Measurements from ENCODE around the gene PSMA5. TPM values are rescaled to one million over a fixed set of nuclear protein-coding genes. Genes with fewer than 3 reads are reported as not detected.

Gene PSMA5
- total and polyA plus RNA-seq, 3 experiments from 2014 or later: 120 to 238 (median 207) TPM

DNA sequence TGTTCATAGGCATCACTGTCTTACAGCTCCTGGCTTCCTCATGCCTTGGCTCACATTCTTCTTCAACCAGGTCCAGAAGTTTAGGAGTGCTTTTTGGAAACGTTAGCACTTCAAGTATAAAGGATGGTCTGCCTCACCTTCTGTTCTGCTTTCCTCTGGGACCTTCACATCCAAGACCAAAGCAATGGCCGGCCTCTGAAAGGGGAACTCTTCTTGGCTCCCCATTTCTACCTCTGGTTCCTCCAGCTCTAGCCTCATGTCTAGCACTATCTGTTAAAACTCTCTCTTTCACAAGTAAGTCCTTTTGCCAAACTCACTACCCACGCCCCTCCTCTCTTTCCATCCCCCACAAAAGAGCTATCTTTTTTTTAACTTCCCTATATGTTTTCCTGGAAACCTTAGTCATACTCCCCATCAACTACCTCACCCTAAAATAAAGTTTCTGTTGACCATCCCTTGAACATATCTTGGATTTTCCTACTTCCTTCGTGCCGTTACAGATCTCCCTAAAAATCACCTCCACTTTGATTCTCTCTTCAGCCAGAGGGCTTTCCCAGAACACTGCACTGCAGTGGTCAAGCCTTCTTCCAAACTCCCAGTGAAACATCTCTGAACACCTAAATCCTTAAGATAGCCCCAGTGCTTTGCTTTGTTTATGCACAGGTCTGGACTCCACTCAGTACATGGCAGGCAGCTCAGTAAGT, 36.5 kb downstream of the PSMA5 start:
- H3K4me1 Mint-ChIP-seq: no peaks in the 10 kb centered on the region
- no peaks in the 10 kb centered on the region for H3K9me3 ChIP-seq (ENCODE audit: low read length)
- peak overlapping the region; percentile 71 for H3K27ac ChIP-seq (ENCODE audit: low read depth, low read length)
- H3K4me3 Mint-ChIP-seq: no peak overlapping the region
- H3K27me3 ChIP-seq (ENCODE audit: insufficient read depth, low read length, poor library complexity, severe bottlenecking): peaks cover 3% of the 10 kb centered on the region
- no peak overlapping the region for H3K4me3 ChIP-seq (ENCODE audit: low read length)
- ChIA-PET POLR2A (no interaction called here), CTCF (interaction anchor here (0.9 to 1.3 kb wide), 3 partner anchors 9 to 112 kb away, joined by 3 to 4 read pairs (median 3); no protein-coding TSS in a partner anchor)
- no peak for DNase-seq
- no peaks in the 10 kb centered on the region for H3K4me1 ChIP-seq (ENCODE audit: insufficient read depth, low read length)
- no peaks in the 10 kb centered on the region for H3K9me3 Mint-ChIP-seq
- H3K36me3 ChIP-seq (ENCODE audit: insufficient read depth, low read length): no peaks in the 10 kb centered on the region
- H3K36me3 Mint-ChIP-seq: no peaks in the 10 kb centered on the region
- peaks cover 7 to 46% of the 10 kb centered on the region in 2 donors for H3K27me3 Mint-ChIP-seq
- H3K27ac Mint-ChIP-seq: no peak overlapping the region

DNA sequence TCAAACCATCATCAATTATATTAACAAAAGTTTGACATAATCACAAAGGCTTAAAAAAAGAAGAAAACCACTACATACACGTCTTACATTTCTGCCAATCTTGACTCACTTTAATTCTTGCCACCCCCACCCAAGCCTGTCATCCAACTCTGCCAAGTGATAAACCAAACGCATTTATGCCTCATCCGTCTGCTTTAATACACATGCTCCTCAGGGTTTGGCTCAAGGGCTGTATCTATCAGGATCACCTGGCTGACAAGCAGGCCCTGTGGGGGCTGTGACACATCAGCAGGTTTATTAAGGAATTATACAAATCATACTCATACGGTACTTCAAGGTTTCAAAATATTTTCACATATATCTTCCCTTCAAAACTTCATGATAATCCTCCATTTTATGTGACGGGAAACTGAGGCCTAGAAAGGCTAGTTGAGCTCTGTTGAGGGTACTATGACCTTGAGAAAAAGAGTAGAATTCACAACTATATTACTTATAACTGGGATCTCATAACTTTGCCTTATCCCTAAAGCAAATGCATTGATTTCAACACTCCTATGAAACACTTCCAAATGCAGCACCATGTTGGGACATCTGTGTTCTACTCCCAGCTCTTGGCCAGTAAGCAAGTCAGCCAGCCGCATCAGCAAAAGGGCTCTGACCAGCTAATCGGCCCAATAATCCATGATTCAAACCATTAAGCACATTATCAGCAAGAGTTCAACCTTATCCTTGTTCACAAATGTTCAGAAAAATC, 37.2 kb downstream of the PSMA5 start:
- H3K4me3 ChIP-seq (ENCODE audit: low read length): no peak overlapping the region
- no peaks in the 10 kb centered on the region for H3K9me3 Mint-ChIP-seq
- H3K27ac Mint-ChIP-seq: peak overlapping the region in 1 of 8 donors; percentile 9
- DNase-seq: no peak
- no peaks in the 10 kb centered on the region for H3K4me1 ChIP-seq (ENCODE audit: insufficient read depth, low read length)
- H3K27ac ChIP-seq (ENCODE audit: low read depth, low read length): peak overlapping the region; percentile 71
- ChIA-PET POLR2A (no interaction called here), CTCF (interaction anchor here (1.2 to 1.3 kb wide), 2 partner anchors 10 to 111 kb away, joined by 3 to 4 read pairs; no protein-coding TSS in a partner anchor)
- H3K9me3 ChIP-seq (ENCODE audit: low read length): no peaks in the 10 kb centered on the region
- no peaks in the 10 kb centered on the region for H3K27me3 ChIP-seq (ENCODE audit: insufficient read depth, low read length, poor library complexity, severe bottlenecking)
- H3K4me1 Mint-ChIP-seq: no peaks in the 10 kb centered on the region
- H3K36me3 Mint-ChIP-seq: no peaks in the 10 kb centered on the region
- H3K4me3 Mint-ChIP-seq: no peak overlapping the region
- no peaks in the 10 kb centered on the region for H3K36me3 ChIP-seq (ENCODE audit: insufficient read depth, low read length)
- peaks cover 5 to 38% of the 10 kb centered on the region in 2 donors for H3K27me3 Mint-ChIP-seq

DNA sequence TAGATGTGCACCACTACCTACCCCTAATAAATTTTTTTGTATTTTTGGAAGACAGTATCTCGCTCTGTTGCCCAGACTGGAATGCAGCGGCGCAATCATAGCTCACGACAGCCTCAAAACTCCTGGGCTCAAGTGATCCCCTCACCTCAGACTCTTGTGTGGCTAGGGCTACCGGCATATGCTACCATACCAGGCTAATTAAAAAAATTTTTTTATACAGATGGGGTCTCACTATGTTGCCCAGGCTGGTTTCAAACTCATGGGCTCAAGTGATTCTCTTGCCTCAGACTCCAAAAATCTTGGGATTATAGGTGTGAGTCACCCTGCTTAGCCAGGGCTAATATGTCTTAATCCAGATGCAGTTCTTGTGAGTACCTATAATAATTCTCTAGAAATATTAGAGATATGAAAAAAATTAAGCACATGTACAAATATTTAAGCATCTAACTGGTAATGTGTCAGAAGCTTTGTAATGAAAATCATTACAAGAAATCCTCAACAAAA, 38.0 kb downstream of the PSMA5 start:
- no peaks in the 10 kb centered on the region for H3K4me1 ChIP-seq (ENCODE audit: insufficient read depth, low read length)
- Mint-ChIP-seq H3K4me1 (no peaks in the 10 kb centered on the region), H3K27ac (no peak overlapping the region), H3K27me3 (peaks cover 5 to 33% of the 10 kb centered on the region in 2 donors), H3K9me3 (no peaks in the 10 kb centered on the region), H3K4me3 (no peak overlapping the region), H3K36me3 (no peaks in the 10 kb centered on the region)
- no peaks in the 10 kb centered on the region for H3K9me3 ChIP-seq (ENCODE audit: low read length)
- ChIA-PET CTCF (no interaction called here), POLR2A (no interaction called here)
- H3K36me3 ChIP-seq (ENCODE audit: insufficient read depth, low read length): no peaks in the 10 kb centered on the region
- H3K27ac ChIP-seq (ENCODE audit: low read depth, low read length): peak overlapping the region; percentile 47
- no peak for DNase-seq
- H3K4me3 ChIP-seq (ENCODE audit: low read length): no peak overlapping the region
- no peaks in the 10 kb centered on the region for H3K27me3 ChIP-seq (ENCODE audit: insufficient read depth, low read length, poor library complexity, severe bottlenecking)

DNA sequence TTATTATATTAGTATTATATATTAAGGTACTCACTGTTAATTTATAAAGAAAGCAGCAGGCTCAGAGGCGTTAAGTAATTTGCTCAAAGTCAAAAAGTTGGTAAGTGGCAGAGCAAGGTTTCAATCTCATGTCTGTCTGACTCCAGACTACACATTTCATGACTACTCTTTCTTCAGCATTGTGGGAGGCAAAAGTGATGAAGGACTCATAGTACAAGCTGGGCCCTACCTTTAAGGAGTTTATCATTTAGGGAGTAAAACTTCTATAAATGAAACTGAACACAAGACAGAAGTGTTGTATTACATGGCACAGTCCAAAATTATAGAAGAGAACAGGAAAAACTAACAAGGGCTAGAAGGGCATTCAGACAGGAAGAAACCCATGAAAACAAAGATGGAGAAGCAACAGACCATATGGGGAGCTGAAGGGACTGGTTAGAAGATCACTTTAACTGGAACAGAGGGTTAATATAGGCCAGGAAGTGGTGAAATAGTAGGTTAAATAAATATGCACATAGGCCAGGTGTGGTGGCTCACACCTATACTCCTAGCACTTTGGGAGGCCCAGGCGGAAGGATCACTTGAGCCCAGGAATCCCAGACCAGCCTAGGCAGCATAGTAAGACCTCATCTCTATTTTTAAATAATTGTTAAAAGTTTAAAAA, 40.1 kb downstream of the PSMA5 start:
- ChIA-PET POLR2A (no interaction called here), CTCF (interaction anchor here (1.2 kb wide), 1 partner anchor 109 kb away, joined by 4 read pairs; no protein-coding TSS in a partner anchor)
- Mint-ChIP-seq H3K9me3 (no peaks in the 10 kb centered on the region), H3K27ac (no peak overlapping the region), H3K4me1 (no peaks in the 10 kb centered on the region), H3K27me3 (peaks cover 5 to 20% of the 10 kb centered on the region in 2 donors), H3K4me3 (no peak overlapping the region), H3K36me3 (no peaks in the 10 kb centered on the region)
- no peak overlapping the region for H3K4me3 ChIP-seq (ENCODE audit: low read length)
- H3K27ac ChIP-seq (ENCODE audit: low read depth, low read length): no peak overlapping the region
- H3K36me3 ChIP-seq (ENCODE audit: insufficient read depth, low read length): no peaks in the 10 kb centered on the region
- H3K4me1 ChIP-seq (ENCODE audit: insufficient read depth, low read length): no peaks in the 10 kb centered on the region
- H3K9me3 ChIP-seq (ENCODE audit: low read length): no peaks in the 10 kb centered on the region
- no peak for DNase-seq
- H3K27me3 ChIP-seq (ENCODE audit: insufficient read depth, low read length, poor library complexity, severe bottlenecking): no peaks in the 10 kb centered on the region

DNA sequence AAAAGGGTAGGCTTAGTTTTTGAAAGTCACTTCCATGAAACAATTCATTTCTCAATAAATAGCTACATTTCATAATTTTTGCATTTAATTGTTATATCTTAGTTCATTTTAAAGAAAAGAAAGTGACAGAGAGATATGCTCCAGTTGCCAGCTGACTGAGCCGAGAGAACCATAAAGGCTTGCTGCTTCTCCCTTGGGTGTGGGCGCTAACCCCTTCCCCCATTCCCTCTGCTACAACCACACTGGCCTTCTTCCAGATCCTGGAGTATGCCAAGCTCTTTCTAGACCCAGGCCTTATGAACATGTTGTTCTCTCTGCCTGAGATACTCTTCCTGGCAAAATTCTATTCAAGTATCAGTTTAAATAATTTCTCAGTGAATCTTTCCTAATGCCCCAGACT, 40.8 kb downstream of the PSMA5 start:
- no peak for DNase-seq
- H3K4me1 Mint-ChIP-seq: no peaks in the 10 kb centered on the region
- no peaks in the 10 kb centered on the region for H3K36me3 Mint-ChIP-seq
- H3K4me3 Mint-ChIP-seq: no peak overlapping the region
- H3K27ac Mint-ChIP-seq: no peak overlapping the region
- no peak overlapping the region for H3K27ac ChIP-seq (ENCODE audit: low read depth, low read length)
- POLR2A ChIA-PET: no interaction called here
- no peak overlapping the region for H3K4me3 ChIP-seq (ENCODE audit: low read length)
- H3K36me3 ChIP-seq (ENCODE audit: insufficient read depth, low read length): no peaks in the 10 kb centered on the region
- H3K27me3 ChIP-seq (ENCODE audit: insufficient read depth, low read length, poor library complexity, severe bottlenecking): no peaks in the 10 kb centered on the region
- no peaks in the 10 kb centered on the region for H3K9me3 Mint-ChIP-seq
- no peaks in the 10 kb centered on the region for H3K4me1 ChIP-seq (ENCODE audit: insufficient read depth, low read length)
- CTCF ChIA-PET: no interaction called here
- no peaks in the 10 kb centered on the region for H3K9me3 ChIP-seq (ENCODE audit: low read length)
- H3K27me3 Mint-ChIP-seq: peaks cover 5 to 16% of the 10 kb centered on the region in 2 donors

DNA sequence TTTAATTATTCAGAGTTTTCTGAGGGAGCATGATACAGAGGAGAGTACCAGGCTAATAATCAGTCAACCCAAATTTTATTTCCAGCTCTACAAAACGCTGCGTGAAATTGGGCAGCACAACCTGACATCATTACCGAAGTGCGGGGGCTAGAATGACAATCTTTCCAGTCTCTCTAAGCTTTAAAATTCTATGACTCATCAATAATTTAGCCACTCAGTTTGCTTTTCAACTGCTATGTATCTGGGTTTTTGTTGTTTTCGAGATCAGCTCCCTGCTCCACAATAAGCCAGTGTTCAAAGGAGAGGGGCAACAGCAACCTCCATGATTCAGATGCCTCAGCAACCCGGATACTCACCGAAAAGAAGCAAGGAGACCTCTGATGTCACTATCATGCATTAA, 42.4 kb downstream of the PSMA5 start:
- no peaks in the 10 kb centered on the region for H3K4me1 Mint-ChIP-seq
- H3K27ac ChIP-seq (ENCODE audit: low read depth, low read length): peak overlapping the region; percentile 32
- no peak overlapping the region for H3K27ac Mint-ChIP-seq

DNA sequence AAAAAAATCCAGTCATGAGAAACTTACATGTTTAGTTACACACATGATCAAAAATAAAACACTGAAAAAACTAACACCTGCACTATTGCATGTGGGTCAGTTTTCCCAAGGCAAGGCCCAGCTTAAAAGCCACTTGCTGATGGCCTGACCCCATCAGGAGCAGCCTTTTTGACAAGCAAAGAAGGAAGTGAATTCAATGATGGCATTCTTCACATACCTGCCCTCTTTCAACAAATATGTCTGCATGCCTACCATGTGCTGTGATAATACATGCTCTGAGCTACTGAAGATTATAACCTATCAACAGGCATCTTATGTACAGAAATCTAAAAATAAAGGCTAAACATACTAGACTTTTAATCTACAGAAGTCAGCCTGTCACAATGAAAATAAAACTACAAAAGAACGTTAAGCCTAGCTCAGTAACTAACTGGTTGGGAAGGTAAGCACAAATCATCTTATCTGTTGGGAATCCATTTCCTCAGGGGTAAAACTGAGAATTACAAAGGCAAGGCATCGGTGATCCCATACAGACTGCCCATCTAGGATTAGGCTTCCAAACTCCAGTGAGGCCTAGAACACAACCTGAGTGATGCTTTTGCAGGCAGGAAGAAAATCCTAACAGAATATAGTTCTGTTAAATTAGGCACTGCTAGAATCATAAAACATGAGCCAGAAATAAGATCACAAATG, 43.0 kb downstream of the PSMA5 start:
- Mint-ChIP-seq H3K9me3 (no peaks in the 10 kb centered on the region), H3K27ac (no peak overlapping the region), H3K36me3 (no peaks in the 10 kb centered on the region), H3K4me1 (no peaks in the 10 kb centered on the region), H3K4me3 (no peak overlapping the region), H3K27me3 (peaks cover 3 to 4% of the 10 kb centered on the region in 2 donors)
- Histone ChIP-seq H3K27ac (ENCODE audit: low read depth, low read length) (peak overlapping the region; percentile 32), H3K27me3 (ENCODE audit: insufficient read depth, low read length, poor library complexity, severe bottlenecking) (no peaks in the 10 kb centered on the region), H3K4me1 (ENCODE audit: insufficient read depth, low read length) (no peaks in the 10 kb centered on the region), H3K36me3 (ENCODE audit: insufficient read depth, low read length) (no peaks in the 10 kb centered on the region), H3K9me3 (ENCODE audit: low read length) (no peaks in the 10 kb centered on the region), H3K4me3 (ENCODE audit: low read length) (no peak overlapping the region)
- CTCF ChIA-PET: no interaction called here
- POLR2A ChIA-PET: no interaction called here
- no peak for DNase-seq

More for the DNA sequence above, 42.4 kb downstream of the PSMA5 start:
- H3K9me3 Mint-ChIP-seq: no peaks in the 10 kb centered on the region
- ChIA-PET CTCF (no interaction called here), POLR2A (no interaction called here)
- no peaks in the 10 kb centered on the region for H3K36me3 Mint-ChIP-seq
- no peaks in the 10 kb centered on the region for H3K4me1 ChIP-seq (ENCODE audit: insufficient read depth, low read length)
- no peak for DNase-seq
- no peaks in the 10 kb centered on the region for H3K27me3 ChIP-seq (ENCODE audit: insufficient read depth, low read length, poor library complexity, severe bottlenecking)
- no peak overlapping the region for H3K4me3 Mint-ChIP-seq
- H3K9me3 ChIP-seq (ENCODE audit: low read length): no peaks in the 10 kb centered on the region
- H3K36me3 ChIP-seq (ENCODE audit: insufficient read depth, low read length): no peaks in the 10 kb centered on the region
- no peak overlapping the region for H3K4me3 ChIP-seq (ENCODE audit: low read length)
- H3K27me3 Mint-ChIP-seq: peaks cover 5 to 6% of the 10 kb centered on the region in 2 donors

All from CD8-positive, alpha-beta memory T cell (primary cell).